Nephron (organoid): ENCODE measurements around the gene PTPRZ1.
A peak's percentile ranks its signal among the peaks of the same experiment; 100 is the strongest.

Experiments used
- H3K27ac Mint-ChIP-seq, 3 experiments: 2 replicates each; pipeline ENCODE4 v1.8.0; 2020; ENCODE audit warnings: mixed read lengths in 3 of 3, mild to moderate bottlenecking in 2 of 3, moderate library complexity in 1 of 3
- H3K27me3 Mint-ChIP-seq: 2 replicates; pipeline ENCODE4 v1.8.0; 2021; ENCODE audit warnings: low read depth, mild to moderate bottlenecking, moderate library complexity, mixed read lengths
- H3K36me3 Mint-ChIP-seq: 2 replicates; pipeline ENCODE4 v1.8.0; 2020; ENCODE audit warnings: low read depth, mixed read lengths
- H3K4me1 Mint-ChIP-seq: 2 replicates; pipeline ENCODE4 v1.8.0; 2020; ENCODE audit warnings: mixed read lengths
- H3K4me3 Mint-ChIP-seq, 3 experiments: 2 replicates each; pipeline ENCODE4 v1.8.0; 2020; ENCODE audit warnings: mild to moderate bottlenecking in 3 of 3, mixed read lengths in 3 of 3, moderate library complexity in 2 of 3
- H3K9me3 Mint-ChIP-seq: 2 replicates; pipeline ENCODE4 v1.8.0; 2020; ENCODE audit warnings: mixed read lengths
- TF ChIP-seq, protein P1 (sequence below), 3 experiments: fragments of 200-600 bp; sonication (generic); IDR thresholded peaks; one replicate each; pipeline ENCODE4 v1.5.0; 2021; ENCODE audit warnings: antibody characterized with exemption in 3 of 3; ENCODE audit not compliant: unreplicated experiment in 3 of 3

The PTPRZ1 gene

DNA sequence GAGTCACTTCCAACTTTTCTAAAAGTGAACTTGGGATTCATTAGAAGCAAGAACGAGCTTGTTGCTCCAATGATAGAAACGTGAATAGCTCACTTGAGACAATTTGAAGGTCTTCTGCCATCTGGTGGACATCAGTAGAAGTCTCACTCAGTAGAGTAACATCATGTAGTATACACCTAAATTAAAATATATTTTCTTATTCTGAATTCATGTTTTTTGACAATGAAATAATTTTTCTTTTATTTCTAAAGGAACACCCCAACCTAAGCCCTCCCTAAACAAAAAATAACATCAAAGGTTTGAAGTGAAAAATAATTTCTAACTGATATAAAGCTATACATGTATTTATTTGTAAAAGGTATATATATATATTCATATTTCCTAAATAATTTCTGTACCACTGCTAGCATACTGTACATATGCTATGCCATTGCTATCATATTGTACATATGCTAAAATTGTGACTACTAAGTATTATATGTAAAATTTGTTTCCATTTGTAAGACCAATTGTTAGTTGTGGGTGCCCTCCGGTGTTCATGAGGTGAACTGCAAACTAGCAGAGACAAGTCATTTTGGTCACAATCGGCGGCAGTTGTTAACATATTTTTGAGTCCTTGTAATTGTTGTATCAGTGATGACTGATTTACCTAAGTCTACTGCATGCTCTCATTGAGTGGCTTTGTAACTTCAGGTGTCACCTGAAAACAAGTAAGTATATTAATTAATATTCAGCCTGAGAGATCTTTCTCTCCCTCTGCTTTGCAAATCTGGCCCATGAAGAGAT is 121.9 kb downstream of the PTPRZ1 start:
- Mint-ChIP-seq H3K4me1 (no peaks in the 10 kb centered on the region), H3K27me3 (no peaks in the 10 kb centered on the region)
- TF ChIP-seq, protein P1, sequence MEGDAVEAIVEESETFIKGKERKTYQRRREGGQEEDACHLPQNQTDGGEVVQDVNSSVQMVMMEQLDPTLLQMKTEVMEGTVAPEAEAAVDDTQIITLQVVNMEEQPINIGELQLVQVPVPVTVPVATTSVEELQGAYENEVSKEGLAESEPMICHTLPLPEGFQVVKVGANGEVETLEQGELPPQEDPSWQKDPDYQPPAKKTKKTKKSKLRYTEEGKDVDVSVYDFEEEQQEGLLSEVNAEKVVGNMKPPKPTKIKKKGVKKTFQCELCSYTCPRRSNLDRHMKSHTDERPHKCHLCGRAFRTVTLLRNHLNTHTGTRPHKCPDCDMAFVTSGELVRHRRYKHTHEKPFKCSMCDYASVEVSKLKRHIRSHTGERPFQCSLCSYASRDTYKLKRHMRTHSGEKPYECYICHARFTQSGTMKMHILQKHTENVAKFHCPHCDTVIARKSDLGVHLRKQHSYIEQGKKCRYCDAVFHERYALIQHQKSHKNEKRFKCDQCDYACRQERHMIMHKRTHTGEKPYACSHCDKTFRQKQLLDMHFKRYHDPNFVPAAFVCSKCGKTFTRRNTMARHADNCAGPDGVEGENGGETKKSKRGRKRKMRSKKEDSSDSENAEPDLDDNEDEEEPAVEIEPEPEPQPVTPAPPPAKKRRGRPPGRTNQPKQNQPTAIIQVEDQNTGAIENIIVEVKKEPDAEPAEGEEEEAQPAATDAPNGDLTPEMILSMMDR (IDR thresholded peaks at IDR 0.05; ENCODE audit: unreplicated experiment in 3 of 3): peak; percentile 82 to 94 (median 89)

DNA sequence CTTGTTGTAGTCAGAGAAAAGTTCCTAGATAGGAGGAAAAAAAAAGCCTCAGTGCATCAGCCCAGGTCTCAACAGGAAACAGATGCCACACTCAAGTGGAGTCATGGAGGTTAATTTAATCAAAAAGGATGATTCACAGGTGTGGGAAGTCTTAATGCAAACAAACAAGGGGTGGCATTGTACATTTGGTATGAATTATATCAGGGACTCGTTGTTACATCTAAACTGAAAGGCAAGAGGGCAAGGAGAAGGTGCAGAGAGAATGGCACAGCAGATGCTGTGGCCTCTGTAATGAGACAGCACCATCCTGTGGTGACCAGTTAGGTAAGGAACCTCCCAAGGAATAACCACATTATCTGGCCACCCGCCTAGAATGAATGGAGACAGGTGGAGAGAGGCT is 133.7 kb downstream of the PTPRZ1 start:
- Mint-ChIP-seq H3K9me3 (no peaks in the 10 kb centered on the region), H3K27ac (no peak overlapping the region), H3K4me3 (no peak overlapping the region), H3K27me3 (no peaks in the 10 kb centered on the region), H3K36me3 (no peaks in the 10 kb centered on the region), H3K4me1 (no peaks in the 10 kb centered on the region)
- TF ChIP-seq, protein P1 (IDR thresholded peaks at IDR 0.05; ENCODE audit: unreplicated experiment in 3 of 3): no peak

More for the DNA sequence above, 121.9 kb downstream of the PTPRZ1 start:
- H3K27ac Mint-ChIP-seq: no peak overlapping the region
- no peak overlapping the region for H3K4me3 Mint-ChIP-seq
- H3K9me3 Mint-ChIP-seq: no peaks in the 10 kb centered on the region
- H3K36me3 Mint-ChIP-seq: no peaks in the 10 kb centered on the region

DNA sequence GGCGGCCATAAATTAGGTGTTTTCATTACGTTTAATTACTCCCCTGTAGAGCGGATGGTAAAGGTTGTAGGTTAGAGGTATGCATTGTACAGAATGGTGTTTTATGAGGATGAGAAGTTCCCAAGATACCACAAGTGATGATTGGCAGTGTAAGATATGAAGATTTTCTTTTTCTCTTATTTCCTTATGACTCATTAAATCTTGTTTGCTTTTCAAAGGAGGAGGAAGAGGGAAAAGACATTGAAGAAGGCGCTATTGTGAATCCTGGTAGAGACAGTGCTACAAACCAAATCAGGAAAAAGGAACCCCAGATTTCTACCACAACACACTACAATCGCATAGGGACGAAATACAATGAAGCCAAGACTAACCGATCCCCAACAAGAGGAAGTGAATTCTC is 137.2 kb downstream of the PTPRZ1 start:
- Mint-ChIP-seq H3K27ac (no peak overlapping the region), H3K36me3 (no peaks in the 10 kb centered on the region), H3K4me1 (no peaks in the 10 kb centered on the region), H3K4me3 (no peak overlapping the region), H3K27me3 (no peaks in the 10 kb centered on the region), H3K9me3 (no peaks in the 10 kb centered on the region)
- TF ChIP-seq, protein P1 (IDR thresholded peaks at IDR 0.05; ENCODE audit: unreplicated experiment in 3 of 3): no peak

DNA sequence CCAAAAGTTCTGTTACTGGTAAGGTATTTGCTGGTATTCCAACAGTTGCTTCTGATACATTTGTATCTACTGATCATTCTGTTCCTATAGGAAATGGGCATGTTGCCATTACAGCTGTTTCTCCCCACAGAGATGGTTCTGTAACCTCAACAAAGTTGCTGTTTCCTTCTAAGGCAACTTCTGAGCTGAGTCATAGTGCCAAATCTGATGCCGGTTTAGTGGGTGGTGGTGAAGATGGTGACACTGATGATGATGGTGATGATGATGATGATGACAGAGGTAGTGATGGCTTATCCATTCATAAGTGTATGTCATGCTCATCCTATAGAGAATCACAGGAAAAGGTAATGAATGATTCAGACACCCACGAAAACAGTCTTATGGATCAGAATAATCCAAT is 140.1 kb downstream of the PTPRZ1 start:
- no peak overlapping the region for H3K27ac Mint-ChIP-seq
- H3K36me3 Mint-ChIP-seq: no peaks in the 10 kb centered on the region
- H3K27me3 Mint-ChIP-seq: no peaks in the 10 kb centered on the region
- no peaks in the 10 kb centered on the region for H3K9me3 Mint-ChIP-seq
- H3K4me1 Mint-ChIP-seq: no peaks in the 10 kb centered on the region
- H3K4me3 Mint-ChIP-seq: no peak overlapping the region
- TF ChIP-seq, protein P1 (IDR thresholded peaks at IDR 0.05; ENCODE audit: unreplicated experiment in 3 of 3): no peak

DNA sequence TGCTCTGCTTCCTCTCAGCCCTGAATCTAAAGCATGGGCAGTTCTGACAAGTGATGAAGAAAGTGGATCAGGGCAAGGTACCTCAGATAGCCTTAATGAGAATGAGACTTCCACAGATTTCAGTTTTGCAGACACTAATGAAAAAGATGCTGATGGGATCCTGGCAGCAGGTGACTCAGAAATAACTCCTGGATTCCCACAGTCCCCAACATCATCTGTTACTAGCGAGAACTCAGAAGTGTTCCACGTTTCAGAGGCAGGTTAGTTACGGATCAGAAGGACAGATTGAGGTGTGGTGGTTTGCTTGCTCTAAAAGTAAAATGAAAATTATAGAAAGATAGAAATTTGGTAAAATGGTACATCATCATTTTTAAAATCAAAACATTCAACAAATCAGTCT is 140.7 kb downstream of the PTPRZ1 start:
- H3K27ac Mint-ChIP-seq: no peak overlapping the region
- H3K4me3 Mint-ChIP-seq: no peak overlapping the region
- TF ChIP-seq, protein P1 (IDR thresholded peaks at IDR 0.05; ENCODE audit: unreplicated experiment in 3 of 3): no peak
- no peaks in the 10 kb centered on the region for H3K27me3 Mint-ChIP-seq
- no peaks in the 10 kb centered on the region for H3K36me3 Mint-ChIP-seq
- no peaks in the 10 kb centered on the region for H3K9me3 Mint-ChIP-seq
- no peaks in the 10 kb centered on the region for H3K4me1 Mint-ChIP-seq

DNA sequence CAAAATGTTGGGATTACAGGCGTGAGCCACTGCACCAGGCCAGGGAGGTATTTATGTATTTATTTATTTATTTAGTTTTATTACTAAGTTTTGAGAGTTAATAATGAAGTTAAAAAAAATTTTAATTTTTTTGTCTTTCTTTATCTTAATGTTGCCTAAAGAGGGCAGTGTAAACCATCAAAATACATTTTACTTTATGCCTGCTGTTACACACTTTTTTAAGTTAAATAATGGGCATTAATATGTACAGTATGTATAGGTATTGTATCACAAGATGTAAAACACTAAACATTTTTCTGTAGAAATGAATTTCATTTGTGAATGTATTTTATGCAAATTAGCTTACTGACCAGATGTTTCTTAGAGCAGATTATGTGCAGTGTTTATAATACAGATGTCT is 141.7 kb downstream of the PTPRZ1 start:
- H3K36me3 Mint-ChIP-seq: no peaks in the 10 kb centered on the region
- no peaks in the 10 kb centered on the region for H3K4me1 Mint-ChIP-seq
- H3K27ac Mint-ChIP-seq: no peak overlapping the region
- no peaks in the 10 kb centered on the region for H3K9me3 Mint-ChIP-seq
- TF ChIP-seq, protein P1 (IDR thresholded peaks at IDR 0.05; ENCODE audit: unreplicated experiment in 3 of 3): peak in 2 of 3 experiments; percentile 13 to 29
- H3K4me3 Mint-ChIP-seq: no peak overlapping the region
- H3K27me3 Mint-ChIP-seq: no peaks in the 10 kb centered on the region
